ENCODE measurements around the gene MYL9. TPM values are rescaled to one million over a fixed set of nuclear protein-coding genes. Genes with fewer than 3 reads are reported as not detected.
"Not testable (repeated sequence)": the region's sequence is repeated elsewhere in the genome, so short reads cannot be mapped to it uniquely, and the experiment has no call there.

MYL9 gene
- total RNA-seq, 1 experiment from 2014 or later = 10.0 TPM

DNA sequence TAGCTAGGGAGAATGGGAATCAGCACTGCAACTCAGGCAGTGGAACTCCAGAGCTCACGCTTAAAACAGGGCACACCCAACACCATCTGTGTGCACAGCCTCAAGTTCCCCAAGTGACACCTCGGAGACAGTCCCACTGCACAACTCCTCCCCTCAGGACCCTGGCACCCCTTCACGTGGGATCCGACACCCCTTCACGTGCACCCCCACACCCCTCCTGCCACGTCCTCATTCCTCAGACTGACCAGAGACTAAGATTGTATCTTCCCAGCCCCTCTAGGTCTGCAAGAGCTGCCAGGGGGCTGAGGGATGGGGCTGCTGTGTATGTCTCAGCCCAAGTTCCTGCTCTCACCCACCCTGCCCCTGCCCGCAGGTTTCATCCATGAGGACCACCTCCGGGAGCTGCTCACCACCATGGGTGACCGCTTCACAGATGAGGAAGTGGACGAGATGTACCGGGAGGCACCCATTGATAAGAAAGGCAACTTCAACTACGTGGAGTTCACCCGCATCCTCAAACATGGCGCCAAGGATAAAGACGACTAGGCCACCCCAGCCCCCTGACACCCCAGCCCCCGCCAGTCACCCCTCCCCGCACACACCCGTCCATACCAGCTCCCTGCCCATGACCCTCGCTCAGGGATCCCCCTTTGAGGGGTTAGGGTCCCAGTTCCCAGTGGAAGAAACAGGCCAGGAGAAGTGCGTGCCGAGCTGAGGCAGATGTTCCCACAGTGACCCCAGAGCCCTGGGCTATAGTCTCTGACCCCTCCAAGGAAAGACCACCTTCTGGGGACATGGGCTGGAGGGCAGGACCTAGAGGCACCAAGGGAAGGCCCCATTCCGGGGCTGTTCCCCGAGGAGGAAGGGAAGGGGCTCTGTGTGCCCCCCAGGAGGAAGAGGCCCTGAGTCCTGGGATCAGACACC, 7.6 kb downstream of the MYL9 start:
- DNase-seq (ENCODE audit: low read depth) = no peak

DNA sequence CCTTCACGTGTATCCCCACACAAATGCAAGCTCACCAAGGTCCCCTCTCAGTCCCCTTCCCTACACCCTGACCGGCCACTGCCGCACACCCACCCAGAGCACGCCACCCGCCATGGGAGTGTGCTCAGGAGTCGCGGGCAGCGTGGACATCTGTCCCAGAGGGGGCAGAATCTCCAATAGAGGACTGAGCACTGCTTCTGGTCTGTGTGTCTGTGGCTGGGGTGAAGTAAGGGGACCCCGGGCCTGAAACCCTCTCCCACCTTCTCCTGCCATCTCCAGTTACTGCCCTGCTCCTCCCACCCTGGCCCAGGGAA, 8.3 kb downstream of the MYL9 start:
- DNase-seq (ENCODE audit: low read depth) = no peak

DNA sequence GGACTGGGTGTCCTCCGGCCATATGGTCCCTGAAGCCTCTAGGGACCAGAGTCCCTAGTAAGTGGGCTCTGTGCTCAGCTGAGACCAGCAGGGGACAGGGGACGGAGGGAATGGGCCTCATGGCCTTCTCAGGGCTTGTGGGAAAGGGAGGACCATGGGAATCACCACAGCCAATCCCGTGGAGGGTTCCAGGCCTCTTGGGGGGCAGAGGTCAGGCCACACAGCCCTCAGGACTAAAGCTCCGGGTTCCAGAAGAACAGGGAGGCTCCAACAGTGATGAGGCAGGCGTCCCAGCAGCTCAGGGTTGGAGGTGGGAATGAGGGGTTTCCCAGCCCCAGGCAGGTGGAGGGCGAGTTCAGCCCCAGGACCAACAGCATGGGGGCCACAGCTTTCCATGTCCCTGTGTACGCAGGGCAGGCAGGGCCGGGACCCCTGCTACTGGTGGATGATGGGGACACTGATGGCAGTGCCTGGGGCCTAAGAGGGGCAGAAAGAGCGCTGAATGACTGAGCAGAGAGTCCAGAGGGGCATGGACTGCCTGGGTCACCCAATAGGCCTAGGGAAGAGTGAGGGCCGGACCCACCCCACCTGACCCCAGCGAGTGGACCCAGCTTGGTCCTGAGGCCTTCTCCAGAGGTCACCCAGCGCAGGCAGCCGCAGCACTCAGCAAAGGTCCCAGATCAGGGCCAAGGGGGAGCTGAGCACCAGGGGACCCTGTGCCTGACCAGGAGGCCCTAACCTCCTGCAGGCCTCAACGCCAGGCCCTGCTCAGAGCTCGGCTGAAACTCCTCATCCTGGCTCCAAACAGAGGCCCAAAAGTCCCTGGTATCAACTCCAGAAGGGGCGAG, 8.8 kb downstream of the MYL9 start:
- DNase-seq (ENCODE audit: low read depth) = no peak

DNA sequence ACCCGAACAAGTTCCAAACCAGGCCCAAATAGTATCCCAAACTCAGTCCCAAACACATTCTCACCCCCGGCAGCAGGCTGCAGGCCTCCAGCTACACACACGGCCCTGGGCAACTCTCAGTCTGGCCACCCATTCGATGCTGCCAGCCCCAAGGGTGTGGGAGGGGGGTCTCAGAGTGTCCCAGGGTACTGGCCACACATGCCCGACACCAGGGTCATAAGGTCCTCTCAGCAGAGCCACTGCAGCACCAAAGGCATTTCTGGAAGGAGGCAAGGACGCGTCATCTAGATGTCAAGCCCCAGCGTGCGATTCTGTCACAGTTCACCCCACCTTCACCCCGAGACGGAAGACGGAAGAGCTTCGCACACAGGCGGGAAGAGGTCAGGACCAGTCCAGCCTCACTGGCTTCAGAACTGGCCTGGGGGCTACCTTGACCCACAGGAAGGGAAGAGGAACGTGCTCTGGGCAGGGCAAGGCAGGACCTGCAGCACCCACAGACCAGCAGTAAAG, 9.5 kb downstream of the MYL9 start:
- DNase-seq (ENCODE audit: low read depth) = no peak

DNA sequence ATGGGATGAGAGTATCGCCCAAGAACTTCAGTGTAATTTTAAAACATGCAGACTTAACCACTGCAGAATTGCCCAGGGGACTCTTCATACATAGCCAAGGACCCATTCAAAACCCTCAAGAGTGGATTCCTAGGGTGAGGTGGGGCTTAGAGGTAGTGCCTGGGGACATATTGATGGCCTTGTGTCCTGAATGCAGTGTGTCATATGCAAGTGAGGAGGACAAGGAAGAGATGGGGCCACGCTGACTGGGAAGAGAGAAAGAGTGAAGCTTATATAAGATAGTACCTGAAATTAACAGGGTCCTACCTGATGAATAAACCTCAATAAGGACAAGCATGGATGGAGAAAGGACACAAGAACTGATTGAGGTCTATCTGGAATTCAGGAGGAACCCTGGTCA, 13.9 kb downstream of the MYL9 start:
- DNase-seq (ENCODE audit: low read depth) = no peak

DNA sequence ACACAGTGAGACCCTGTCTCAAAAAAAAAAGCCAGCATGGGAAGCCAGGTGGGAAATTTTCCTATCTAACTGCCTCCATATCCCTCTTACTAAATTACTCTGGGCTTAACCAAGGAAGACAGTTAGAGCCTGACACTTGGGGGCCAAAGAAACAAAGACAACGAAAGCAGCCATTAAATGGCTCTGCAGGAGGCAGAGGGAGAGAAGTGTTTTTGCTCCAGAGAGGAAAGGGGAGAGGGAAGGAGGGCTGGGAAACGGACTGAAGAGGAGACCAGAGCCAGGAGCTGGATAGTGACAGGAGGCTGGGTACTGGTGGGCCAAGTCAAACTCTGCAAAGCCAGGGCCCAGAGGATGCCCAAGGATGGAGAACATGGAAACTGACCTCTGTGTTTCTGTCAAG, 21.4 kb downstream of the MYL9 start:
- no peak for DNase-seq (ENCODE audit: low read depth)

DNA sequence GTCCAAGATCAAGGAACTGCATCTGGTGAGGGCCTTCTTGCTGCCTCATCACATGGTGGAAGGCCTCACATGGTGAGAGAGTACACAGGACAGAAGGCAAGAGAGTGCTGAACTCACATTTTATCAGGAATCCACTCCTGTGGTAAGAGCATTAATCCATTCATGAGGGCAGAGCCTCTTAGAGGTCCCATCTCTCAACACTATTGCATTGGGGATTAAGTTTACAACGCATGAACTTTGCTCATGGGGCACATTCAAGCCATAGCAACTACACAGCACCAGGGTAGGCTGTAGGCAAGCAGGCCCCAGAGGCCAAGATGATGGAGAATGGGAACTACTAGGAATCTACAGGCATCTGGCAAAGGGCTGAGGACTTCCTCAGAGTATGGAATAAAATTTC, 22.1 kb downstream of the MYL9 start:
- DNase-seq (ENCODE audit: low read depth) = no peak

DNA sequence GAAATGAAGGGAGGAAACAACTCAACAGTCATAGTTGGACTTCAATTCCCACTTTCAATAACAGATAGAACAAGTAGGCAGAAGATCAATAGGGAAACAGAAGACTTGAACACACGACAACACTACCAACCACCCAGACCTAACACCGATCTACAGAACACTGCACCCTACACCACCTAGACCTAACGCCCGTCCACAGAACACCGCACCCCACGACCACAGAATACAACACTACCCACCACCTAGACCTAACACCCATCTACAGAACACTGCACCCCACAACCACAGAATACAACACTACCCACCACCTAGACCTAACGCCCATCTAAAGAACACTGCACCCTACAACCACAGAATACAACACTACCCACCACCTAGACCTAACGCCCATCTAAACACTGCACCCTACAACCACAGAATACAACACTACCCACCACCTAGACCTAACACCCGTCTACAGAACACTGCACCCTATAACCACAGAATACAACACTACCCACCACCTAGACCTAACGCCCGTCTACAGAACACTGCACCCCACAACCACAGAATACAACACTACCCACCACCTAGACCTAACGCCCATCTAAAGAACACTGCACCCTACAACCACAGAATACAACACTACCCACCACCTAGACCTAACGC, 22.9 kb downstream of the MYL9 start:
- not testable (repeated sequence) for DNase-seq (ENCODE audit: low read depth)

DNA sequence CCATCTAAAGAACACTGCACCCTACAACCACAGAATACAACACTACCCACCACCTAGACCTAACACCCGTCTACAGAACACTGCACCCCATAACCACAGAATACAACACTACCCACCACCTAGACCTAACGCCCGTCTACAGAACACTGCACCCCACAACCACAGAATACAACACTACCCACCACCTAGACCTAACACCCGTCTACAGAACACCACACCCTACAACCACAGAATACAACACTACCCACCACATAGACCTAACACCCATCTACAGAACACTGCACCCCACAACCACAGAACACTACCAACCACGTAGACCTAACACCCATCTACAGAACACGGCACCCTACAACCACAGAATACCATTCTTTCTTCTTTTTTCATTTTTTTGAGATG, 23.4 kb downstream of the MYL9 start:
- DNase-seq (ENCODE audit: low read depth) = not testable (repeated sequence)

DNA sequence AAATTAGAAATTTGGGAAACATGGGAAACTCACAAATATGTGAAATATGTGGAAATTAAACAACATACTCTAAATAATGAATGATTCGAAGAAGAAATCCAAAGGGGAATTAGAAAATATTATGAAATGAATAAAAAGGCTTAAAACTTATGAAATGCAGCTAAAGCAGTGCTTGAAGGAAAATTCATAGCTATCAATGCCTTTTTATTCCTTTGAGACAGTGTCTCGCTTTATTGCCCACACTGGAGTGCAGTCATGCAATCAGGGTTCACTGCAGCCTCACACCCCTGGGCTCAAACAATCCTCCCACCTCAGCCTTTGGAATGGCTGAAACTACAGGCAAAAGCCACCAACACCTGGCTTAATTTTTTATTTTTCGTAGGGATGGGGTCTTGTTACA, 24.2 kb downstream of the MYL9 start:
- DNase-seq (ENCODE audit: low read depth) = no peak

DNA sequence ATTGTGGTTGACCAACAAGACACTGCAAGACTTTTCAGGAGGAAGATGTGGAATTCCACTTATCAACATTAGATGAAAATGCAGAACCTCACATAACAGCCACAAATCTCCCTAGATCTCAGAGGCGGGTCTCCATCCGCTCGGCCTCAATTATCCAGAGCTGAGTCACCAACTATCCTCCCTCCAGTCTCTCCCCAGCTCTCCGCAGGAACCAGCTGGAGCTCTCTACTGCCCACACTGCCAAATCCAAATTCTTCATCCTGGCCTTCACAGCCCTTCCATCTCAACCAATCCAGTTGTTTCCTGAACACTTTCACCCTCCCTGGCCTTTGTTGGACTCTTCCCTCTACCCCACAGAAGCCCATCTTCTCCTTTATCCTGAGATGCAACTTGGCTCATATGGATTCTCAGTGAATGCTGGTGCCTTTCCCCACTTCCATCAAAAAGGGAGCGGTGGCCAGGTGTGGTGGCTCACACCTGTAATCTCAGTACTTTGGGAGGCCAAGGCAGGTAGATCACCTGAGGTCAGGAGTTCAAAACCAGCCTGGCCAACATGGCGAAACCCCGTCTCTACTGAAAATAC, 28.6 kb downstream of the MYL9 start:
- peak; percentile 80 for DNase-seq (ENCODE audit: low read depth)

DNA sequence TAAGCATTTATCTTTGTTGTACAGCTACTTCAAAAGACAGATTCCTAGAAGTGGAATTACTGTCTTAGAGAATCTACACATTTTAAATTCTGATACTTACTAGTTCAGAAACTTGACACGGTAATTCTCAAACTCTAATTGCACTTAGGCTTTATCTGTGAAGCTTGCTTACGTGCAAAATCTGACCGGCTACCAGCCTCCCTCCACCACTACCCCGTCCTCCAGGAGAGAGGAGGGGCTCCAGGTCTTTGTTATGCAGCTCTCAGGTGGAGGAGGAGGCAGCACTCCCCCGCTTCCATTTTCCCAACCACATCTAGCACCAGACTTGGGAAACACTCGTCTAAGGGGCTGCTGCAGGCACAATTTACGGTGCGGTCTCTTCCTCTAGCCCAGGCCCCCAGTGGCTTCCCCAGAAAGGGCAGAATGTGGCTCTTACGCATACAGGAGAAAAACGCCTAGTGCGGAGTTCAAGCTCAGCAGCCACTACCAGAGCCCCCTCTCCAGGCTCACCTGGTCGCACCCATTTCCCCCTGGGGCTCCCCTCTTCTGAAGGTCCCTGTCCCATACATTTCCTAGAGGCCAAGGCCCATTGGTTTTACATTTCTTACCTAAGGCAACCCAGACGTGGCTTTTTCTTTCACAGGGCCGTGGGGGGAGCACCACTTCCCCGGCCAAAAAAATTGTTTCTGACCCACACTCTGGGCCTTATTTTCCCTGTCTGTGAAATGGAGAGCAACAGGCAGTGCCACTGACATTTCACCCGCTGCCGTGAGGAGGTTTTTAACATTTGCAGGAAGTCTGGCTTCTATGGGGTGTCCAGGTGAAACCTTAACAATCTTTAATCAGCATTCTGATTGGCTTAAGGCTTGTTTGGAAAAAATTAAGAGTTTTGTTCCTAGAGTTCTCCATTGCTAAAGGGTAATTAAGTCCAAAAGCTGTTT, 30.5 kb downstream of the MYL9 start:
- DNase-seq (ENCODE audit: low read depth) = no peak

DNA sequence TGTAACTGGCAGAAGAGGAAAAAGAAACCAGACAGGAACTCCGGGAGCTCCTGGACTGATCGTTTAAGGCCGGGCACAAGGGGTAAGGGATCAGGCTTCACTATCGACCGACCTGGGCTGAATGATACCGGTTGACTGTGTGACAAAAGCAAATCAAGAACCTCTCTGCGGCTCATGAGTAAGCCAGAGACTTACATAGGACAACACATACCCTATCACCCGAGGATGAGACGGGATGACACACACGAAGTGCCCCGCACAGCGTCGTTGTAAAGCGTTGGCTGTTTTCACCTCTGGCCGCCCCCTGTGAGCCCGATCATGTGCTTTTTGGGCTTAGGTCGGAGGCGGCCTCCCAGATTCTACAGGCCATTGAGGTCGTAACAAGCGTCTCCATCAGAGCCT, 31.4 kb downstream of the MYL9 start:
- DNase-seq (ENCODE audit: low read depth) = no peak

DNA sequence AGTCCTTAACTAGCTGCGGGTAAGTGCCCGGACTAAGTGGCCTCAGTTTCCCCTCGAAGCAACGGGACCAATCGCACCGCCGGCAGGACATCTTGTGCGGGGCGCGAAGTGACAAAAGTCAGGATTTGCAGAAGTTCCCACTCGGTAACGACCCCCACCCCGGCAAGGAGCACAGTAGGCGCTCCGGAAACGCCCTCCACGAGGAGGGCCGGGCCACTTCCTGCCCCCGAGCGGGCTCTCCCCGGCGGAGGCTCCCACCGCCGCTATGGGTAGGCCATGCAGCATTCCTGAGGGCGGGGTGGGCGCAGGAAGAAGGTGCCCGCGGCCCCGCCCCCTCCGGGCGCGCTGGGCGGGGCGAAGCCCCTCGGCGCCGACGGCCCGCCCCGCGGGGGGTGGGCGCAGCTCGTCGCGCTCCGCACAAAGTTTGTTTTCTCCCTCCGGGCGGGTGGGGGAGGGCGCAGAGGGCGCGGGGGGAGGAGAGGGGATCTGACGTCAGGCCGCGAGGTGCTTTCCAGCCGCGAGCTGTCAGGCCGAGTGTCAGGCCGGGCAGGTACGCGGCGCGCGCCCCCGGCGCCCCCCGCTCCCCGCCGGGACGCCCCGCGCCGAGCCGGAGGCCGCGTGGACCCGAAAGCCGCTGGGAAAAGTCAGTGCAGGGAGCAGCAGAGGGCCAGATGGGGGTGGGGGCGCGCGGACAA, 31.9 kb downstream of the MYL9 start, which contains the start of gene TGIF2:
Gene TGIF2 (plus strand): TSS at position 495 of the 695 bp plus-strand sequence. CDS start 5,178 bp downstream, outside the sequence.
- DNase-seq (ENCODE audit: low read depth) = peak; percentile 70

DNA sequence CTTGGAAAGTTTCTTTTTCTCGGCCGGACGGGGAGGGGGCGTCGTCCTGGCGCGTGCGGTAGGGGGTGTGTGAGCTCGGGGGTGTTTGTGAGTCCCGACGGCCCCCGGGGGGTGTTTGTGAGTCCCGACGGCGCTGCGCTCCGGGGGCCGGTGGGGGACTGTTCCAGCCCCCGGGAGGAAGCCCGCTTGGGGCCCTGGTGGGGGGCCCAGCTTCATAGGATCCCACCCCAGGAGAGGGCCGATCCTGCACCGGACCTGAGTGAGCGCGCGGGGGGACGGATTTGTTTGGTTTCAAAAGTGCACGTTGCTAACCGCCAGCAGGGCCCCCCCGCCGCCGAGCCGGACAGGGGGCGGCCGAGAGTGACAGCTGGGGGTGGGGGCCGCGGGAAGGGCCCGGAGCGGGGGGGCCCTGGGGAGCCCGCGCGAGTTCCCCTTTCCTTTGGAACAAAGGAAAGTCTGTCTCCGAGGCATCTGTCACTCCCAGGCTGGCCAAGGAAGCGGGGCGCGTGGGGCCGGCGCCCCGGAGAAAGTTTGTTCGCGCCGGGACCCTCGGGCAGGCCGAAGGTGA, 32.6 kb downstream of the MYL9 start:
- DNase-seq (ENCODE audit: low read depth) = no peak

DNA sequence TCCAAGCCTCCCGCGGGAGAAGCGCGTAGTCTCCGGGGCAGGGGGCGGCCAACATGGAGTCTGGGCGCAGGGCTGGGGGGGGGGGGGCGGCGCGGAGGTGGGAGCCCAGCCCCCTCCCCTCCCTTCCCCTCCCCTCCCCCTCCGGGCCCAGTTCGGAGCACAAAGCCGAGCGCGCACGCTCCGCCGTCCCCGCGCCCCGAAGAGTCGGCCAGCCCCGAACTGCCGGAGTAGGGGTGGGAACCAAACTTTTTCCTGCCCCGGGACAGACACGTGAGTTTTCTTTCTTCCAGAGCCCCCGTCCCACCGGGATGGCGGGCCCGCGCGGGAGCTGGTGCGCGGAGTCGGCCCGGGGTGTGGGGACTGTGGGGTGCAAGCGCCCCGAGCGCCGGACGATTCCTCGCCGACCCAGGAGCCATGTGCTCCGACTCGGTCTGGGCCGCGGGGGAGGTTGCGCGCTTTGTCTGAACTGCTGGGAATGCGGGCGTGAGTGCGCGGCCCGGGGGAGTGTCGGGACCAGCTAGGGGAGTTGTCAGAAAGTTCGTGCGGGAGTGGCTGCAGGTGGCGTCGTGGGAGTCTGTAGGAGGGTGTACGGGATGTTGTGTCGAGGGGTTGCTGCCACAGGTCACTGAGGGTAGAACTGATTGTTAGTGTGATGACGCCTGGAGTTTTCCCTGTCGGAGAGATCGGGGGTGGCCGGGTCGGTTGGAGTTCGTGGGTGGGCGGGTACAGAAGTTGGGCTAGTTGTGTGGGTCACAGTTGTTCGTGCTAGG, 33.2 kb downstream of the MYL9 start:
- peak; percentile 36 for DNase-seq (ENCODE audit: low read depth)

DNA sequence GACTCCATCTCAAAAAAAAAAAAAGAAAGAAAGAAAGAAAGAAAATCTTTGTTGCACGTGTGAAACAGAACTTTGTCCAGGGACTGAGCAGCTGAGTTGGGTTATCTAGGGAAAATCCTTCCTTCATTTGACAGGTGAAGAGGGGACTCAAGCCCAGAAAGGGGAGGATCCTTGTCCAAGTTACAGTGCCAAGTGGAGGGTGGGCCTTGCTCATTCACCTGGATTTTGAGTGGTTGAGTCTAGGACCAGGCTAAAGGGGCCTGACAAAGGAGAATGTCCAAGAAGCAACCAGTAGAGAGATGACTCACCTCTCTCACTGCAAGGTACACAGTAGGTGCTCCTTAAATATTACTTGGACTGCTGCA, 34.7 kb downstream of the MYL9 start:
- DNase-seq (ENCODE audit: low read depth) = no peak

DNA sequence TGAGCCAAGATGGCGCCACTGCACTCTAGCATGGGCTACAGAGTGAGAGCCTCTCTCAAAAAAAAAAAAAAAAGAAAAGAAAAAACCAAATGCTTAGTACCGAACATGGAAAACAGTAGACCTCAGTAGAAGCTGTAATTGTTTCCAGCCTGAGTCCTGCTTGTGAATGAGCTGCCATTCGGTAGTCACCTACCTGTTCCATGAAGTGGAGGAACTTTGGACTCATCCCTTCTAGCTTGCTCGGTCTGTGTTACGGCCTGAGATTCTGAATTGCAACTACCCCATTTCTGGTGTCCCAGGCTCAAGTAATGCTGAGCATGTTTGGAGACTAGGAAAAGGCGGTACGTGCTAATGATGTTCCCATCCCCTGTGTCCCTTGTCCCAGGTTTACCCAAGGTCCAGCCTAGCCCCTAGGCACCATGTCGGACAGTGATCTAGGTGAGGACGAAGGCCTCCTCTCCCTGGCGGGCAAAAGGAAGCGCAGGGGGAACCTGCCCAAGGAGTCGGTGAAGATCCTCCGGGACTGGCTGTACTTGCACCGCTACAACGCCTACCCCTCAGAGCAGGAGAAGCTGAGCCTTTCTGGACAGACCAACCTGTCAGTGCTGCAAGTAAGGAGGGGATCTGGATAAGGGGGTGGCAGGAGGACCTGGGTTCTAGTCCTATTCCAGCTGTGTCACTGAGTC, 37.2 kb downstream of the MYL9 start:
- DNase-seq (ENCODE audit: low read depth) = no peak
